ENCODE data around the gene RLBP1.
"Not testable (repeated sequence)": the region's sequence is repeated elsewhere in the genome, so short reads cannot be mapped to it uniquely, and the experiment has no call there.

Gene RLBP1

GRCh38 chr15:89221543-89221942 is at the start of gene RLBP1:
RLBP1 (minus strand) TSS chr15:89221579; CDS start chr15:89218975, 2,604 bp downstream.
- no peak for FAIRE-seq

- not testable (repeated sequence) for FAIRE-seq
These were observed 28.8 kb upstream of the RLBP1 start for GRCh38 chr15:89250142-89250541.

- FAIRE-seq, result no peak
These were observed 27.2 kb upstream of the RLBP1 start for GRCh38 chr15:89248584-89248983.

GRCh38 chr15:89247446-89247845 is 26.1 kb upstream of the RLBP1 start:
- no peak for FAIRE-seq

- no peak for FAIRE-seq
These were observed 23.2 kb upstream of the RLBP1 start for GRCh38 chr15:89244574-89244903.

- FAIRE-seq, result no peak
These were observed 22.6 kb upstream of the RLBP1 start, which contains the start of gene FANCI for GRCh38 chr15:89243691-89244573. FANCI (plus strand) TSS chr15:89243979; CDS start chr15:89247648, 3,669 bp downstream.

- no peak for FAIRE-seq
These were observed 21.8 kb upstream of the RLBP1 start for GRCh38 chr15:89243046-89243690.

GRCh38 chr15:89239883-89240810 is 18.8 kb upstream of the RLBP1 start:
- not testable (repeated sequence) for FAIRE-seq

- FAIRE-seq, result no peak
These were observed 10.5 kb upstream of the RLBP1 start for GRCh38 chr15:89231832-89232231.

- no peak for FAIRE-seq
These were observed 8.9 kb upstream of the RLBP1 start for GRCh38 chr15:89230277-89230676.

- FAIRE-seq, result no peak
These were observed 6.0 kb upstream of the RLBP1 start for GRCh38 chr15:89227425-89227824.

GRCh38 chr15:89226359-89227221 is 5.2 kb upstream of the RLBP1 start:
- no peak for FAIRE-seq

- FAIRE-seq, result no peak
These were observed 4.2 kb upstream of the RLBP1 start for GRCh38 chr15:89225588-89225987.

- no peak for FAIRE-seq
These were observed 2.8 kb downstream of the RLBP1 start for GRCh38 chr15:89218531-89218930.

GRCh38 chr15:89217686-89218376 is 3.5 kb downstream of the RLBP1 start:
- no peak for FAIRE-seq

GRCh38 chr15:89217031-89217430 is 4.3 kb downstream of the RLBP1 start:
- no peak for FAIRE-seq

- no peak for FAIRE-seq
These were observed 5.8 kb downstream of the RLBP1 start for GRCh38 chr15:89215627-89216026.

GRCh38 chr15:89211678-89212170 is 9.7 kb downstream of the RLBP1 start:
- no peak for FAIRE-seq

GRCh38 chr15:89209057-89209456 is 12.3 kb downstream of the RLBP1 start:
- FAIRE-seq, result no peak

GRCh38 chr15:89208256-89208655 is 13.1 kb downstream of the RLBP1 start:
- no peak for FAIRE-seq

GRCh38 chr15:89206908-89207331 is 14.5 kb downstream of the RLBP1 start:
- FAIRE-seq, result no peak
